ENCODE measurements around the gene SCTR.

SCTR gene

DNA sequence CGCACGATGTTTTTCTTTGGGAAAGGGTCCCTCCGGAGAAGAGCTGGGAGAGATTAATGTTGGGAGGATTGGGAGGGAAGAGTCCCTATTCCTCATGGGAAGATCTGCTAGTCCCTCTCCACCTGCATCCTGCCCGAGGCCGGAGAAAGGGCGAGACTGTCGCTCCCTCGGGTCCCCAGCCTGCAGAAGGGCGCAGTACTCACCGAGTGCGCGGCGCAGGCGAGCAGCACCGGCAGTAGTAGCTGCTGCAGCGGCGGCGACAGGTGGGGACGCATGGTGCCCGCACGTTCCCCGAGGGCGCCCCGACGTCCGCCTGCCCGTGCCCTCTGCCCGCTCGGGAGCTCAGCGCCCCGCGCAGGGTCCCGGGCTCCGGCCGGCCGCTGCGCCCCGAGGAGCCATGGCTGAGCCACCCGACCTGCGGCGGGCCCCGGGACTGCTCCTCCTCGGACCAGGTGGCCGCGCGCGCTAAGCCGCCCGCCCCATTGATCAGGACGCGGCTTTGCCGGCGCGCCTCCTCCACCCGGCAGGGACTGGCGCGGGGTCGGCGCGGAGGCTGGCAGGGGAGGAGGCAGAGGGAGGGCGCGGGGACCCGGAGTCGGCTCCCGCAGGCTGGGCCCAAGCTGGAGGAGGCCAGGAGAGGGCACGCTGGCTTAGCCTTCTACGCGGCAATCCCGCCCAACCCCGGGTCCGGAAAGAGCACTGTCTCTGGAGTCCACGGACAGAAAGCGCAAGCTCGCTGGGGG, at the start of gene SCTR:
TSS of gene SCTR (minus strand) at position 532 of the 743 bp plus-strand sequence. CDS start at position 275, 257 bp downstream.
- no peak for DNase-seq (ENCODE audit: low read depth)

DNA sequence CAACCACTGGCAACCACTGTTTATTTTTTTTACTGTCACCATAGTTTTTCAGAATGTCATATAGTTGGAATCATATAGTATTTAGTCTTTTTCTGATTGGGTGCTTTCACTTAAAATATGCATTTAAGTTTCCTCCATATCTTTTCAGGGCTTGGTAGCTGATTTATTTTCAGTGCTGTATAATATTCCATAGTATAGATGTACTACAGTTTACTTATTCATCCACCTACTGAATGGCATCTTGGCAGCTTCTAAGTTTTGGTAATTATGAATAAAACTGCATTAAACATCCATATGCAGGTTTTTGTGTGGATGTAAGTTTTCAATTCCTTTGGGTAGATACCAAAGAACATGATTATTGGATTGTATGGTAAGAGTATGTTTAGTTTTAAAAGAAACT, 43.0 kb upstream of the SCTR start:
- DNase-seq (ENCODE audit: low read depth), result no peak

DNA sequence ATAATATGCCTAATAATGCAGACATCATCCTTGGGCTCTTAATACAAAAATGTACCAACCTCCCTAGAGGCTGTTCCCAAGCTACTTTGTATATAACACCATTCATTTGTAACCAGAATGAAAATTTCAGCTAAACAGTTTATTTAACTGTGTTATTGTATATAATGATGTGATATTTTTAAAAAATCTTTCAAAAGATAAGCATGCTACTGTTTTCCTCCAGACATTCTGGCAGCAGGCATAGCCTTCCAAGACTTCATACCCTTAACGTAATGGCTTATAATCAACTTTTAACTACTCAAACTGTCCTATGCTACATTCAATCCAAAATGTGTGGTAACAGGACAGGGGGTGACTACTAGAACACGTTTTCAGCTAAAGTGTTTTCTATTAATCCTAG, 41.2 kb upstream of the SCTR start:
- no peak for DNase-seq (ENCODE audit: low read depth)

GRCh38 chr2:119553687-119554344, 29.5 kb upstream of the SCTR start:
- no peak for DNase-seq (ENCODE audit: low read depth)

DNA sequence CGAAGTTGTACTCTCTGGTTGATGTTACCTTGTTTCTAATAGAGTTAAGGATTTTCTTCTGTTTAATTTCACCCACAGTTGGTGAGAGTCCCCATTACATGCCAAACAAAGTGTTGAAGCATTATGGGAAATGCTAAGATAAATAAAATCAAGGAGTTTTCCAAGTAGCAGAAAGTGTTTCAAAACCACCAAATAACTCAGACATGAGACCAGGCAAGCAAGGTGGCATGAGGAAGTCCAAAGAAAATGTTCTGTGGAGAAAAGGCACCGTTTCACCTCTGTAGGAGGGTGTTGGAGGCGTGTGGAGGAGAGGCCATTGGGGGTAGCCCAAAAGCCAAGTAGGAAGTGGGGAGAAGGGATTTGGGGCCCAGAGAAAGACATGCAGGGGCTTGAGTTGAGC, 28.6 kb upstream of the SCTR start:
- no peak for DNase-seq (ENCODE audit: low read depth)

DNA sequence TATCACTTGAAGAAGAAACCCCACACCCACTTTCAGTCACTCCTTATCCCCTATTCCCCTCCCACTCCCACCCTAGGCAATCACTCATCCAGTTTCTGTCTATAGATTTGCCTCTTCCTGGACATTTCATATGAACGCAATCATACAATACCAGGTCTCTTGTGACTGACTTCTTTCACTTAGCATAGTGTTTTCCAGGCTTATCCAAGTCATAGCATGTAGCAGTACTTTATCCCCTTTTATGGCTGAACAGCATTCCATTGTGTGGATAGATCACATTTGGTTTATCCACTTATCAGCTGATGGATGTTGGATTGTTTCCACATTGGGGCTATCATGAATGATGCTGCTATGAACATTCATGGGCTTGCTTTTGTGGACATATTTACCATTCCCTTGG, 26.6 kb upstream of the SCTR start:
- DNase-seq (ENCODE audit: low read depth), result no peak

DNA sequence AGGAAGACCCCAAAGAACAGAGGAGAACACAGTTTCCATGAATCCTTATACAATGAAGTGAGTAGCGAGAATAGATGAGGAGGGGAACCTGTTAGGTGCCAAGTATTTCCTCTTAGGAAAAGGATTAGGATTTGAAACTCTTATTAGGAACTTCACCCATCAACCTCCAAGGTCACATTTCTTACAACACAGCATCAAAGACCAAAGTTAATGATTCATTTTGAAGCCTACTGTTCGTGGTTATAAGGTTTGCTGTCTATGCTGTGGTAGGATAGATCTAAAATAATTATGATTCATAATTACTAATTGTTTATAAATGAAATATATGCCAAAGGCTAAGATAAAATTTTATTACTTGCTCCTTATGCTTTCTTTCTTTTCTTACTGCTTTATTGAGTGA, 26.1 kb upstream of the SCTR start:
- DNase-seq (ENCODE audit: low read depth), result no peak

- DNase-seq (ENCODE audit: low read depth), result no peak
Observed at GRCh38 chr2:119549241-119549640, 25.0 kb upstream of the SCTR start.

DNA sequence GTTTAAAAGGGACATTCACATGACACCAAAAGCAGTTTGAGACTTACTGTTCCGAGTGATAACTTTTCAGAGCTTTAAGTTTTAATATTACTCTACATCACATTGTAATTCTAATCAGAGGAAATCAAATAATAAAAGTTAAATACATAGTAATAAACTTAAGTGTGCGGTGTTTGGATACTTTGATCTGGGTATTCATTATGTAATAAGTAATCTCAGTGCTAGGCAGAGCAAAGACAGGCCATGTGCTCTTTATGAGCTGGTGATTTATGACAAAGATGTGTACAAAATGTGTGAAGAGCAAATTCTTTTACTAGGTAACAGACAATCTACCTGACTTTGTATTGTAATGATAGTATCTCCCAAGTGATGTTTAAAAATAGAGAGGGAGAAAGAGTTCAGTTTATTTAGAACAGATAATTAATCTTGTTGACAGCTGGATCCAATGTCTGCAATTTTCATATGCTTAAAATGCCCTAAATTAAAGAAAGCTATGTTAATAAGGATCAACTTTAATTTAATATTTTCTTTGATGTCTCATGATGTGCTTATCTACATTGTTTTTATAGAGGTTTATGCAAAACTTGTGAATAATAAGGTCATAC, 24.3 kb upstream of the SCTR start:
- DNase-seq (ENCODE audit: low read depth), result no peak

- DNase-seq (ENCODE audit: low read depth), result no peak
Observed at GRCh38 chr2:119546447-119546767, 22.1 kb upstream of the SCTR start.

DNA sequence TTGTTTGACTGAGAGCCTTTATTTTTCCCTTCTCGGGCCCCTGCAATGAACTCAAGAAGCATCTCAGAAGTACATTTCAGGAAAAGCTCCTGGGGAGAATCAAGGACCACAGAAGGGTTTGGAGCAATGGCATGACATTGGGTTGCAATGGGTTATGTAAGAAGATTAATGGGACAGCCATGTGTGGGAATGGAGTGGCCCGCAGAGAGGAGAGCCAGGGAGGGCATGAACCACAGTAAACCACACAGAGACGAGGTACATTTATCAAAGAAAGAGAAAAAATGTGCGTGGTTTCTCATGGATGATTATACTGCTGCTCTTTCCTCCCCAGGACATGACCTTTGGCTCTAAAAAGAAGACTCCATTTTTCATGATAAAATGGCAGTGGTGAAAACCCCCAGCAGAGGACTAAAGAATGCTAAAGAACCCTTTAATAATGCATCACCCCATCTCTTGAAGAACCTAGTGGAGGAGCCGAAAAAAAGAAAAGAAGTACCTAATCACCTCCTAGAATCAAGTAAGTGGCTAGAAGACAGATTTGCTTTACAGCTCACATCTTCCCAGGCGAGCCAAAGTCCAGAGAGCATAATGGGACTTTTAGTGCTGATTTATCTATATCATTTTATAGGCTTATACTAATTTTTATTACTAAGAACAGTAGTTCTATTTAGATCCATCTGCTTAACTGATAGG, 21.6 kb upstream of the SCTR start:
- DNase-seq (ENCODE audit: low read depth), result no peak

GRCh38 chr2:119544939-119545475, 20.7 kb upstream of the SCTR start:
- no peak for DNase-seq (ENCODE audit: low read depth)

DNA sequence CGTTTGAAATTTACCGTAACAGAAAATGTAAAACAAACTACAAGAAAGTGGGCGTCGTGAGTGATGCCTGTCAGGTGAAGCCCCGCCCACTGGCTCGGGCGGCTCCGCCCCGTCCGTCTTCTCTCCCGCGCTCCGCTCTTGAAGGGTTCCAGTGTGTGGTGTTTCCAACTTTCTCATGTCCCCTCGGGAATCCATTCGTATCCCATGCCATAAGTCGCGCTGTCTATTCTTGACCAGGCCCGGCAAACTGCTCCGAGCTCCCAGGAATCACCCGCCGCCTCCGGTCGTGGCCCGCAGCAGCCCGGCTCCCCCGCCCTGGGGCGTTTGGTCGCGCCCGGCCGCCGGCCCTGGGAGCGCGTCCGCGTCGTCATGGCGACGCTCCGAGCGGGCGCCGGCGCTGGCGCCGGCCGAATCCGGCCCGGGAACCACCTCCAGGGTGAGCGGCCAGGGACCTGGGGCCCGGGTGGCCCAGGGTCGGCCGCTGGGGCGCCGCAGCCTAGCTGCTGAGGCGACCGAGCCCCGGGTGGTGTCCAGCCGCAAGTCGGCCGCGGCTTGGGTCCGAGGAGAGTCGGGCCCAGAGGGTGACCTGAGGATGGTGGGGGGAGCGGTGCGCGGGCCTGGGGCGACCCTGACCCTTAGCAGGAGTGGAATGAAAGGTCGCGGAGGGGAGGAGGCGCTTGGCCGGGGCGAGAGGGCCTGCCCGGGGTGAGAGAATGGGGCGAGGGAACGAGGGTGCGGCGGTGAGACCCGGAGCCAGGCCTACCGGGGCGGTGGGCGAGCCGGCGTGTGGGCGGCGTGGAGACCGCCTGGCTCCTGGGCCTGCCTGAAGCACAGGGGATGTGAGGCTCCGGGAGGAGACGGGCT, 20.0 kb upstream of the SCTR start, which contains the start of gene CFAP221:
TSS of gene CFAP221 (plus strand) at position 375 of the 864 bp plus-strand sequence. CDS start 1,683 bp downstream, outside the sequence.
- no peak for DNase-seq (ENCODE audit: low read depth)

GRCh38 chr2:119541476-119541875, 17.2 kb upstream of the SCTR start:
- no peak for DNase-seq (ENCODE audit: low read depth)

DNA sequence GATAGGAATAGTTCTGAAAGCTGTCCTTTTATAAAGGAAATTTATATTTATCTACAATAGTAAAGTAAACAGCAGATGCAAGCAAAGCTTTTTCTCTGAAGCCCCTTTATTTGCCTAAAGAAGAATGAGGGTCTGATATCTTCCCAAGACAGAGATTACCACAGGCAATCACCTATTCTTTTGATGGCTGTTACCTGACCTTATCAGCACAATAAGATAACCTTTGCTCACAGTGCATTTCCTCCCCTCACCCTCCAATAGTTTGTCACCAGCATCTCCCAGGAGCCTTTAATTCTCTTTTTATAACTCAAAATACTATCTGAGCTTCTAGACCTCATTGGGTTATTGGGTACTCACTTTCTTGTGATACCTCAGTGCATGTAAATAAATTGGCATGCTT, 13.5 kb upstream of the SCTR start:
- DNase-seq (ENCODE audit: low read depth), result no peak

DNA sequence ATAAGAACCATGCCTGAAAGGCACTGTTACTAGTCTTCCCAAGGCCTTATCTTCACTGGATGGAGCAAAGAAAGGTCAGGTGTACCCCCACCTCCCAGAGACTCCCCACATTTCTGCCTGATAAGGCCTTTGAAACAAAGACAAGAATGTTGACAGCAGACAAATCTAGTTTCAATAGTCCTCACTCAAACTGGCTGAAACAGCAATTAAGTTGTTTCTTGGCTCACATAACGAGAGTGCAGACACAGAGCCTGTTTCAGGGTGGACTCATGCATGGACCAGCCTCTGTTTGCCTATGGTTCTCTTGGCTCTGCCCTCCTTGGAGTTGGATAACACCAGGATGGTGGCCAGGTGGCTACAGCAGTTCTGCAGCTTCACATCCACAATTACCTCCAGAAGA, 12.4 kb upstream of the SCTR start:
- DNase-seq (ENCODE audit: low read depth), result no peak

GRCh38 chr2:119536211-119536610, 11.9 kb upstream of the SCTR start:
- DNase-seq (ENCODE audit: low read depth), result no peak

- DNase-seq (ENCODE audit: low read depth), result no peak
Observed at GRCh38 chr2:119533560-119533959, 9.3 kb upstream of the SCTR start.

DNA sequence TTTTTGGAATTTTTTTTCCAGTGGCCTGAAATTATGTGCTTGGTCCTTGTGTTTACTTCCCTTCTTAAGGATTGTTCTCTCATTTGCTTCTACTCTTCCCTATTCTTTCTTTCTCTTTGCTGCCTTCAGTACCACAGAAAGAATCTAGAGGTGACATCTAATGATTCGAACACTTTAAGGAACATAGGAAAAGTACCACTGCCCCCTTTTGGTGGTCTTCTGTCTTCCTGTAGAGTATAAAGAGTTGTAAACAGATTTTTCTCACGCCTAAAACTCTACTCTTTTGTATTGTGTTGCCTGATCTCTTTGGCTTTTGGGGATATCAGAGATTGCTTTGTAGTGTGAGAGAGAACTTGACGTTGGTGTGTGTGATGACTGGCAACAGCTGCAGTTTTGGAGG, 7.0 kb upstream of the SCTR start:
- no peak for DNase-seq (ENCODE audit: low read depth)

- no peak for DNase-seq (ENCODE audit: low read depth)
Observed at GRCh38 chr2:119527999-119528398, 3.7 kb upstream of the SCTR start.

GRCh38 chr2:119525614-119526013, 1.3 kb upstream of the SCTR start:
- DNase-seq (ENCODE audit: low read depth), result no peak
